Measurements from ENCODE around the gene MED13. TPM values are rescaled to one million over a fixed set of nuclear protein-coding genes. Genes with fewer than 3 reads are reported as not detected.
"Not testable (repeated sequence)": the region's sequence is repeated elsewhere in the genome, so short reads cannot be mapped to it uniquely, and the experiment has no call there.

MED13 gene
- total RNA-seq, 1 donor from 2014 or later: 56.6 TPM

- H3K9me3 Mint-ChIP-seq: no peaks in the 10 kb centered on the region
- DNase-seq (ENCODE audit: extremely low spot score, unreplicated experiment): no peak
- no peaks in the 10 kb centered on the region for H3K27me3 Mint-ChIP-seq
- H3K4me3 Mint-ChIP-seq: no peak overlapping the region
- TF ChIP-seq, protein P1, sequence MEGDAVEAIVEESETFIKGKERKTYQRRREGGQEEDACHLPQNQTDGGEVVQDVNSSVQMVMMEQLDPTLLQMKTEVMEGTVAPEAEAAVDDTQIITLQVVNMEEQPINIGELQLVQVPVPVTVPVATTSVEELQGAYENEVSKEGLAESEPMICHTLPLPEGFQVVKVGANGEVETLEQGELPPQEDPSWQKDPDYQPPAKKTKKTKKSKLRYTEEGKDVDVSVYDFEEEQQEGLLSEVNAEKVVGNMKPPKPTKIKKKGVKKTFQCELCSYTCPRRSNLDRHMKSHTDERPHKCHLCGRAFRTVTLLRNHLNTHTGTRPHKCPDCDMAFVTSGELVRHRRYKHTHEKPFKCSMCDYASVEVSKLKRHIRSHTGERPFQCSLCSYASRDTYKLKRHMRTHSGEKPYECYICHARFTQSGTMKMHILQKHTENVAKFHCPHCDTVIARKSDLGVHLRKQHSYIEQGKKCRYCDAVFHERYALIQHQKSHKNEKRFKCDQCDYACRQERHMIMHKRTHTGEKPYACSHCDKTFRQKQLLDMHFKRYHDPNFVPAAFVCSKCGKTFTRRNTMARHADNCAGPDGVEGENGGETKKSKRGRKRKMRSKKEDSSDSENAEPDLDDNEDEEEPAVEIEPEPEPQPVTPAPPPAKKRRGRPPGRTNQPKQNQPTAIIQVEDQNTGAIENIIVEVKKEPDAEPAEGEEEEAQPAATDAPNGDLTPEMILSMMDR (conservative IDR thresholded peaks at IDR 0.05): no peak
- no peaks in the 10 kb centered on the region for H3K4me1 Mint-ChIP-seq (ENCODE audit: unreplicated experiment)
- H3K36me3 Mint-ChIP-seq: peaks cover 15% of the 10 kb centered on the region
- H3K27ac Mint-ChIP-seq: no peak overlapping the region
These were observed 167.4 kb downstream of the MED13 start for GRCh38 chr17:61897548-61898180.

- H3K27ac Mint-ChIP-seq: no peak overlapping the region
- H3K27me3 Mint-ChIP-seq: no peaks in the 10 kb centered on the region
- TF ChIP-seq, protein P1 (conservative IDR thresholded peaks at IDR 0.05): no peak
- H3K36me3 Mint-ChIP-seq: peaks cover 18% of the 10 kb centered on the region
- no peaks in the 10 kb centered on the region for H3K4me1 Mint-ChIP-seq (ENCODE audit: unreplicated experiment)
- no peak for DNase-seq (ENCODE audit: extremely low spot score, unreplicated experiment)
- H3K4me3 Mint-ChIP-seq: no peak overlapping the region
- H3K9me3 Mint-ChIP-seq: no peaks in the 10 kb centered on the region
These were observed 169.7 kb downstream of the MED13 start for GRCh38 chr17:61895391-61895790.

DNA sequence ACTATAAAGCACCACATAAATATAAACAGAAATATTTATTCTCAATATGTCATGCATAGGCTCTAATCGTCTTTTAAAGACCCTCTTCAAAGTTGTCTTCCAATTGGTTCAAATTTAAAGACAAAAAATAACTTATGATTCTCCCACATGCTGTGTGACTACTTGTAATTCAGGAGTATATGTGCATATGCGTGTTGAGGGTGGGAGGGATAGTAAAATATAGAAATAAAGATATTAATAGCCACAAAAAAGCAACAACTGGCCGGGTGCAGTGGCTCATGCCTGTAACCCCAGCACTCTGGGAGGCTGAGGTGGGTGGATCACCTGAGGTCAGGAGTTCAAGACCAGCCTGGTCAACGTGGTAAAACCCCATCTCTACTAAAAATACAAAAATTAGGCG is 170.8 kb downstream of the MED13 start:
- not testable (repeated sequence) for H3K4me1 Mint-ChIP-seq (ENCODE audit: unreplicated experiment); H3K9me3 Mint-ChIP-seq; H3K27me3 Mint-ChIP-seq; H3K4me3 Mint-ChIP-seq; DNase-seq (ENCODE audit: extremely low spot score, unreplicated experiment); H3K27ac Mint-ChIP-seq
- H3K36me3 Mint-ChIP-seq: peaks cover 11% of the 10 kb centered on the region

Other genes with a start within 250 kb of the MED13 start
- 9.5 and 18.9 TPM in 2 replicates for gene BRIP1, start 201.8 kb downstream of the MED13 start, total RNA-seq (ENCODE audit: low replicate concordance)
- 13.9 and 18.2 TPM in 2 replicates for gene INTS2, start 137.3 kb downstream of the MED13 start, total RNA-seq (ENCODE audit: low replicate concordance)